Right cardiac atrium (tissue), 5 donors: ENCODE data around the gene BCAS3. TPM values are rescaled to one million over a fixed set of nuclear protein-coding genes. Genes with fewer than 3 reads are reported as not detected.
"Not testable (repeated sequence)": the region's sequence is repeated elsewhere in the genome, so short reads cannot be mapped to it uniquely, and the experiment has no call there.

Experiments used
- ATAC-seq, 2 donors: fragments of 200-7000 bp; cut with Tn5 transposase; one replicate each; pipeline versions ENCODE4 v1.8.0 to v1.9.1; 2020; ENCODE audit warnings: moderate library complexity in 2 of 2, mild to moderate bottlenecking in 1 of 2
- DNase-seq, 3 donors: peaks; one replicate each; pipeline ENCODE4 v3.0.0-alpha.2; 2020
- H3K27ac ChIP-seq: one replicate; pipeline ENCODE4 v1.5.1; 2013; ENCODE audit warnings: mild to moderate bottlenecking, low read length, control low read depth, moderate library complexity
- H3K27me3 ChIP-seq: one replicate; pipeline ENCODE4 v1.6.1; 2013; ENCODE audit not compliant: control insufficient read depth, insufficient read depth
- H3K4me1 ChIP-seq: one replicate; pipeline ENCODE4 v1.6.1; 2013; ENCODE audit warnings: low read length; ENCODE audit not compliant: control insufficient read depth, insufficient read depth
- H3K4me3 ChIP-seq: one replicate; pipeline ENCODE4 v1.5.1; 2013; ENCODE audit warnings: low read length, control low read depth
- H3K9me3 ChIP-seq: one replicate; pipeline ENCODE4 v1.6.1; 2013; ENCODE audit warnings: low read length; ENCODE audit not compliant: control insufficient read depth
- WGBS: extraction: QIAGEN DNeasy Blood & Tissue Kit; methylation state at CpG from one replicate; pipeline ENCODE4 v1.1.7; 2013; 5-methylcytosine and 5-hydroxymethylcytosine counted together
- intact Hi-C, 4 donors: fragments of 100-400 bp; cut with DNase I; formaldehyde crosslinking; loops; one replicate each; pipeline versions ENCODE4 v1.11.0 to v1.14.0; 2022 to 2023
- polyA plus RNA-seq: library from polyadenylated mRNA; stranded (reverse); fragments of 200-250 nt; gene quantifications from one replicate; pipeline ENCODE4 v1.2.3, GENCODE V29; 2013
- total RNA-seq, 4 donors: library from RNA; stranded (reverse); fragmentation: NEBNext Ultra II Directional; extraction: Animal tissue kit (Norgen Biotek cat#: 25700); gene quantifications; one replicate each; pipeline ENCODE4 v1.2.1, GENCODE V29; 2021
- donor health status: healthy with polysubstance abuse.
- donor health status: DM: no; HTN: yes; CAD: no.
- donor health status: DM: no; HTN: no; CAD: no.
- donor health status: DM: no; HTN: yes; CAD: no; lungs with severe emphysema.
- donor health status: DM: yes; HTN: yes; CAD: no.

Gene BCAS3
- total and polyA plus RNA-seq, 5 donors = 6.6 to 19.6 (median 19.1) TPM

GRCh38 chr17:60968266-60968665 lies 290.6 kb downstream of the BCAS3 start:
- no peak for DNase-seq
- Histone ChIP-seq H3K9me3 (no peaks in the 10 kb centered on the region), H3K27me3 (no peaks in the 10 kb centered on the region), H3K4me3 (no peak overlapping the region), H3K4me1 (no peaks in the 10 kb centered on the region), H3K27ac (no peak overlapping the region)
- intact Hi-C loops = no loop called here
- ATAC-seq = no peak
- WGBS = 98% methylated on average over 2 of the region's 2 CpGs

GRCh38 chr17:60969500-60970037 lies 291.9 kb downstream of the BCAS3 start:
- Histone ChIP-seq H3K27ac (no peak overlapping the region), H3K9me3 (no peaks in the 10 kb centered on the region), H3K27me3 (no peaks in the 10 kb centered on the region), H3K4me1 (no peaks in the 10 kb centered on the region), H3K4me3 (no peak overlapping the region)
- WGBS = 100% methylated on average over 1 of the region's 1 CpG
- intact Hi-C loops = no loop called here
- no peak for DNase-seq
- no peak for ATAC-seq

GRCh38 chr17:60970741-60971140 lies 293.1 kb downstream of the BCAS3 start:
- DNase-seq = no peak
- Histone ChIP-seq H3K4me1 (no peaks in the 10 kb centered on the region), H3K4me3 (no peak overlapping the region), H3K27me3 (no peaks in the 10 kb centered on the region), H3K27ac (no peak overlapping the region), H3K9me3 (no peaks in the 10 kb centered on the region)
- intact Hi-C loops = no loop called here
- no peak for ATAC-seq

- Histone ChIP-seq H3K4me1 (no peaks in the 10 kb centered on the region), H3K4me3 (no peak overlapping the region), H3K27me3 (no peaks in the 10 kb centered on the region), H3K9me3 (no peaks in the 10 kb centered on the region), H3K27ac (no peak overlapping the region)
- DNase-seq = peak in 1 of 3 donors; percentile 38
- ATAC-seq = peak in 1 of 2 donors; percentile 31
- WGBS = 51% methylated on average over 6 of the region's 6 CpGs
- intact Hi-C loops = no loop called here
Measured at GRCh38 chr17:60971515-60972369, 294.1 kb downstream of the BCAS3 start.

GRCh38 chr17:60976861-60977260 lies 299.2 kb downstream of the BCAS3 start:
- H3K4me1 ChIP-seq, ATAC-seq, H3K4me3 ChIP-seq, intact Hi-C loops, H3K9me3 ChIP-seq, H3K27ac ChIP-seq, H3K27me3 ChIP-seq: not testable (repeated sequence)
- WGBS = 98% methylated on average over 19 of the region's 23 CpGs
- peak in 1 of 3 donors; percentile 49 for DNase-seq

- H3K27ac ChIP-seq = no peak overlapping the region
- intact Hi-C loops = no loop called here
- H3K4me1 ChIP-seq = no peaks in the 10 kb centered on the region
- no peak for DNase-seq
- no peak overlapping the region for H3K4me3 ChIP-seq
- no peak for ATAC-seq
- no peaks in the 10 kb centered on the region for H3K9me3 ChIP-seq
- no peaks in the 10 kb centered on the region for H3K27me3 ChIP-seq
Measured at GRCh38 chr17:60989379-60989778, 311.7 kb downstream of the BCAS3 start.

- Histone ChIP-seq H3K27me3 (no peaks in the 10 kb centered on the region), H3K9me3 (no peaks in the 10 kb centered on the region), H3K4me3 (no peak overlapping the region), H3K27ac (no peak overlapping the region), H3K4me1 (no peaks in the 10 kb centered on the region)
- WGBS = 88% methylated on average over 9 of the region's 9 CpGs
- DNase-seq (no peak), ATAC-seq (no peak)
- intact Hi-C loops = loop anchor here in 1 of 4 donors (10.0 kb wide), 1 partner anchor 405 kb away; the partner anchor contains the start of gene TBX2
Measured at GRCh38 chr17:60989846-60990245, 312.2 kb downstream of the BCAS3 start.

GRCh38 chr17:60993497-60993896 lies 315.8 kb downstream of the BCAS3 start:
- H3K9me3 ChIP-seq = no peaks in the 10 kb centered on the region
- ATAC-seq (no peak), DNase-seq (no peak)
- intact Hi-C loops = loop anchor here in 1 of 4 donors (10.0 kb wide), 1 partner anchor 401 kb away; the partner anchor contains the start of gene TBX2
- no peak overlapping the region for H3K27ac ChIP-seq
- no peak overlapping the region for H3K4me3 ChIP-seq
- WGBS = 57% methylated on average over 3 of the region's 3 CpGs
- no peaks in the 10 kb centered on the region for H3K4me1 ChIP-seq
- H3K27me3 ChIP-seq = no peaks in the 10 kb centered on the region

GRCh38 chr17:60995680-60996079 lies 318.0 kb downstream of the BCAS3 start:
- H3K4me3 ChIP-seq = no peak overlapping the region
- no peak for ATAC-seq
- H3K27ac ChIP-seq = no peak overlapping the region
- intact Hi-C loops = loop anchor here in 1 of 4 donors (10.0 kb wide), 1 partner anchor 399 kb away; the partner anchor contains the start of gene TBX2
- H3K27me3 ChIP-seq = no peaks in the 10 kb centered on the region
- DNase-seq = no peak
- H3K9me3 ChIP-seq = no peaks in the 10 kb centered on the region
- no peaks in the 10 kb centered on the region for H3K4me1 ChIP-seq

- Histone ChIP-seq H3K4me3 (no peak overlapping the region), H3K27me3 (no peaks in the 10 kb centered on the region), H3K4me1 (no peaks in the 10 kb centered on the region), H3K9me3 (no peaks in the 10 kb centered on the region), H3K27ac (no peak overlapping the region)
- DNase-seq (no peak), ATAC-seq (no peak)
- WGBS = 30% methylated on average over 2 of the region's 2 CpGs
- intact Hi-C loops = loop anchor here in 3 of 4 donors (5.0 to 10.0 kb wide), 2 partner anchors 386 to 394 kb away; partner anchors contain the start of gene TBX2 (in 1 of the 3)
Measured at GRCh38 chr17:61000911-61001310, 323.3 kb downstream of the BCAS3 start.

- DNase-seq (no peak), ATAC-seq (no peak)
- WGBS = 3% methylated on average over 1 of the region's 1 CpG
- no peaks in the 10 kb centered on the region for H3K9me3 ChIP-seq
- no peak overlapping the region for H3K4me3 ChIP-seq
- no peaks in the 10 kb centered on the region for H3K4me1 ChIP-seq
- H3K27ac ChIP-seq = no peak overlapping the region
- no peaks in the 10 kb centered on the region for H3K27me3 ChIP-seq
- intact Hi-C loops = loop anchor here in 3 of 4 donors (5.0 to 10.0 kb wide), 2 partner anchors 385 to 392 kb away; partner anchors contain the start of gene TBX2 (in 1 of the 3)
Measured at GRCh38 chr17:61002316-61002736, 324.7 kb downstream of the BCAS3 start.
